ENCODE data around the gene ATXN2L. TPM values are rescaled to one million over a fixed set of nuclear protein-coding genes. Genes with fewer than 3 reads are reported as not detected.
"Not testable (repeated sequence)": the region's sequence is repeated elsewhere in the genome, so short reads cannot be mapped to it uniquely, and the experiment has no call there.

Gene ATXN2L
- polyA plus RNA-seq, 1 donor from 2014 or later: 35.9 TPM

DNA sequence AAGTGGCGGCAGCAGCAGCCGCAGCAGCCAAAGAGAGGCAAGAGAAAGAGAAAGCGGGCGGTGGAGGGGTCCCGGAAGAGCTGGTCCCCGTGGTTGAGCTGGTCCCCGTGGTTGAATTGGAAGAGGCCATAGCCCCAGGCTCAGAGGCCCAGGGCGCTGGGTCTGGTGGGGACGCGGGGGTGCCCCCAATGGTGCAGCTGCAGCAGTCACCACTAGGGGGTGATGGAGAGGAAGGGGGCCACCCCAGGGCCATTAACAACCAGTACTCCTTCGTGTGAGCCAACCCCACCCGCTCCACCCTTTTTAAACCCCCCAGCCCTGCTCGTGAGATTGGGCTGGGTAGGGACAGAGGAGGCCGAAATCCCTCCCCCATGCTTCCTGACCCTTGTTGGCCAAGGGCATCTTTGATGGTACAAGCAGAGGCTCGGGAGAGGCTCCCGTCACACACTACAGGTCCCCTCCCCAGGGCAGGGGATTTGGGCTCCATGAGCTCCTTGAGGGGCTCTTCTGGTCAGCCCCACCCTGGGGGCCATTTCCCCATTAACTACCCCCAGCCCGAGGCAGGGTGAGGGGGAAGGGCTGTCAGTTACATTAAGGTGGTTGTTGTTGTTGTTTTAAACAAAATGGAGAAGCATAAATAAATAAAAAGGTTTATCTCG lies 50.9 kb downstream of the ATXN2L start:
- Mint-ChIP-seq H3K4me1 (peaks cover 0 to 5% (median 0%) of the 10 kb centered on the region in 3 donors), H3K27me3 (no peaks in the 10 kb centered on the region), H3K27ac (peak overlapping the region in 2 of 3 donors; percentile 45 to 59), H3K4me3 (peak overlapping the region in 1 of 4 donors; percentile 23), H3K9me3 (no peaks in the 10 kb centered on the region), H3K36me3 (peaks cover 2% of the 10 kb centered on the region)

DNA sequence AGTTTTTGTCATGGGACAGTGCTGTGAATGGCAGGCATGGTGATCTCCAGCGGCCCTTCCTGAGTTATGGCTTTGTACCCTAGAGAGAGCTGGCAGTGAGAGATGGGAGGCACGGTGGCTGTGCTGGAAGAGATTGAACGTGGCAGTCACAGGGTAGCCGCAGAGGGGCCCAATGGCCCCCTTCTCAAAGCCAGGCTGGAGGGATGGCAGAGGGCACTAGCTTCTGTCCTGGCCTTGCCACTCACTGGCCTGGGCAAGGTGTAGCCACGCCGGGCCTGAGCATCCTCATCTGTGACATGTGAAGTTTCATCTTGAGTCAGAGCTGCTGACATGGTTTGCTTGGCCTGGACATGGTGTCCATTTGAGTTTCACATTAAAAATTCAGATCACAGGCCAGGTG lies 51.6 kb downstream of the ATXN2L start:
- no peak overlapping the region for H3K27ac Mint-ChIP-seq
- H3K9me3 Mint-ChIP-seq: no peaks in the 10 kb centered on the region
- H3K36me3 Mint-ChIP-seq: peaks cover 2% of the 10 kb centered on the region
- no peak overlapping the region for H3K4me3 Mint-ChIP-seq
- H3K4me1 Mint-ChIP-seq: peaks cover 0 to 5% (median 0%) of the 10 kb centered on the region in 3 donors
- H3K27me3 Mint-ChIP-seq: no peaks in the 10 kb centered on the region

DNA sequence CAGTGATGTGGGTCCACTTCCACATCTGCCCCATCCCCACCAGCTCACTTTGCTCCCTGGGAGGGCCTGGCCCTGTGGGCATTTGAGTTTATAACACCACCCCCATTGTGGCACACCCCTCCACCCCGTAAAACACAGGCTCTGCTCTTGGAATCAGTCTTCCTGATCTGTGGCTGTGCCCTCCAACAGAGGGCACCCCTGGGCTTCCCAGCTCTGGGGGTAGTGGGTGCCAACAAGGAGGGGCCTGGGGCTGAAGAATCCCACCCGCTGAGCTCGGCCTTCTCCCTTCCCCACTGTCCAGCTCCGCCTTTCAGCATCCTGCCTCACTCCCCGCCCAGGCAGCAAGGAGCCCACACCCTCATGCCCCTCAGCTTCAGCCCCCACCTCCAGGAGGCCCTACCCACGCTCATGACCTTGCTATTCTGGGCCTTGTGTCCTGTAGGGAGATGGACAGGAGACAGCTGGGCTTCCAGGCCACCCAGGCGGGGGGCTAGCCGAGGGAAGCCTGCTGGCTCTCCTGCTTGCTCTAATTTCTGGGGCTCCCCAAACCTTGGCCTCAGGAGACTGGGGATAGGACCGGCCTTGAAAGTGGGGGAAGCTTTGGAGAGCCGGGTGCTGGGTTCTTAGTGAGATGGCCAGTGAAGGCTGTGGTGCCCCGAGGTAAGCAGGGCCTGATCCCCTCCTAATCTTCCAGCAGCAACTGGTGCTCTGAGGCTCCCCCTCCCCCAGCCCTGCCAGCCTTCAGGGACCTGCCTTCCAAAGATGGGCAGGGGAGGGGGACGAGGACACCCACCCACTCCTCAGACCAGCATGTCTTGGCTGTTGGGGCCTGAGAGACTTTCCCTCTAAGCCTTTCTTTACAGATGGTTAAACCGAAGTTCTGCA lies 52.6 kb downstream of the ATXN2L start:
- no peak overlapping the region for H3K27ac Mint-ChIP-seq
- H3K27me3 Mint-ChIP-seq: no peaks in the 10 kb centered on the region
- no peaks in the 10 kb centered on the region for H3K36me3 Mint-ChIP-seq
- no peak overlapping the region for H3K4me3 Mint-ChIP-seq
- peaks cover 0 to 5% (median 0%) of the 10 kb centered on the region in 3 donors for H3K4me1 Mint-ChIP-seq
- H3K9me3 Mint-ChIP-seq: no peaks in the 10 kb centered on the region

DNA sequence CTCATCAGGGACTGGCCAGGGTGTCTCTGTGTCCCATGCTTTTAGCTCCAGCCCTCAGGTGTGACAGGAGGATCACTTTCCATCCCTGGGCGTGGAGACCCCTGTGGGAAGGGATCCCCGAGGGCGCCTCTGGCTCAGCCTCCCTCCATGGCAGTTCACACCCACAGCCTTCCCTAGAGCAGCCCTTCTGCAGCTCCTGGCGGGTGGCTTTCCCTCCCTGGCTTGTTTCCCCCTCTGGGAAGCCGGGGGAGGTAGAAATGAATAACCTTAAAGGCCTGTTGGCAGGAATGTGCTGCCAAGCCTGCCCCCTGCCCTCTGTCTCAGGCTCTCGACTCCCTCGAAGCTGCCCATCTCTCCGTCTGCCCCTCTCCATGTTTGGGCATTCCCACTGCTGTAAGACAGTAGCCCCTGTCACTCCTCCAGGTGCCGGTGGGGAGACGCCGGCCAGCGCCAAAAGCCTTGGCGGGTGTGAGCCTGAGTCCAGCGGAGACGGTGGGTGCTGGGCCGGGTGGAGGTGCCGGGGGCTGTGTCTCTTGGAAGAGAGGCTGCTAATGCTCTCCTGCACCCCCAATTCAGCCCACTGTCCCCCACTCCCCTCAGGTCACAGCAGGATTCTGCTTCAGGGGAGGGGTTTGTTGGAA lies 53.3 kb downstream of the ATXN2L start:
- Mint-ChIP-seq H3K27ac (no peak overlapping the region), H3K9me3 (no peaks in the 10 kb centered on the region), H3K36me3 (no peaks in the 10 kb centered on the region), H3K4me3 (peak overlapping the region in 1 of 4 donors; percentile 23), H3K4me1 (peaks cover 0 to 8% (median under 1%) of the 10 kb centered on the region in 3 donors), H3K27me3 (peaks cover 4% of the 10 kb centered on the region)

DNA sequence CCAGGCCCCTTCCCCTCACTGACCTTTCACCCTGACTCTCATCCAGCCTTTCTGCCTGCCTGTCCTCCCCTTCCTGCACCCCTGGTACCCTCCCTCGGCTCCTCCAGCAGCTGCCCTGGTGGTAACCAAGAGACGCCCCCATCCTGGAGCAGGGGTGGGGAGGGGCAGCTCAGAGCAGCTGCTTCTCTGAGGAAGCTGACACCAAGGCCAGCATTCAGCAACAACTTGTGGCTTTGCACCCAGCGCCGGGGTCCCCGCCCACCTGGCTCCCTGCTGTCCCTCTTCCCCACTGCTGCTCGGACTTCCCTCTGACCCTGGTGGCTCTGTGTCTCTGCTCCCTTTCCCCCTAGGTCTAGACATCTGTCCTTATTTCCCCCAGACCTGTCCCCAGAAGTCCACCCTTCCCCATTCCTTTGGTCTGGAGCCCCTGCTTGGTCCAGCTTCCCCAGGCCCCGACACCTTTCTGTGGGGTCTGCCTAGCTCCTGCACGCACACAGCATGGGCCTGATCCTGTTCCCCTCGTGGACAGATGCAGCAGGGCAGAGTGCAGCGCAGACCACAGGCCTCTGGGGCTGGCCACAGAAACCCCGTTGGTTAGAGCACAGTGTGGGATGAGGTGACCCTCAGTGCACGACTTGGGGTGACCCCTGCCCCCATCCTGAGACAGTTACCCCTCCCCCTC lies 54.3 kb downstream of the ATXN2L start:
- Mint-ChIP-seq H3K27me3 (peaks cover 6% of the 10 kb centered on the region), H3K4me3 (peak overlapping the region in 2 of 4 donors; percentile 5 to 23), H3K4me1 (peaks cover 0 to 8% (median 2%) of the 10 kb centered on the region in 3 donors), H3K36me3 (no peaks in the 10 kb centered on the region), H3K9me3 (no peaks in the 10 kb centered on the region), H3K27ac (no peak overlapping the region)

DNA sequence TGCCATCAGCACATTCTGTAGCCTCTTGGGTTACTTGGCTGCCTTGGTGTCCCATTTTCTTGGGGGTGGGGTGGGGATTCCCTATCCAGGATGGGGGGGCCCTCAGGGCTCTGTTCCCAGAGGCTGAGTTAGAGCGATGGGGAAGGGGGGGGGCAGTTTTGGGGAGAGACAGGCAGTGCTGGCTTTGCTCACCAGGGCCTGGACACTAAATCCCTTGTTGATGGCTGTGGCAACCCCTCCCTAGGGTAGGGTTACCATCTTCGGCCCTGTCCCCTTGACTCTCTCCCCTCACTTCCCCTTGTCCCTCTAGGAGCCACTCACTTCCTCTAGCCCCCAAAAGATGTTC lies 54.8 kb downstream of the ATXN2L start:
- H3K27me3 Mint-ChIP-seq: peaks cover 6% of the 10 kb centered on the region
- no peaks in the 10 kb centered on the region for H3K36me3 Mint-ChIP-seq
- no peaks in the 10 kb centered on the region for H3K9me3 Mint-ChIP-seq
- no peak overlapping the region for H3K4me3 Mint-ChIP-seq
- no peak overlapping the region for H3K27ac Mint-ChIP-seq
- peaks cover 0 to 8% (median 2%) of the 10 kb centered on the region in 3 donors for H3K4me1 Mint-ChIP-seq

DNA sequence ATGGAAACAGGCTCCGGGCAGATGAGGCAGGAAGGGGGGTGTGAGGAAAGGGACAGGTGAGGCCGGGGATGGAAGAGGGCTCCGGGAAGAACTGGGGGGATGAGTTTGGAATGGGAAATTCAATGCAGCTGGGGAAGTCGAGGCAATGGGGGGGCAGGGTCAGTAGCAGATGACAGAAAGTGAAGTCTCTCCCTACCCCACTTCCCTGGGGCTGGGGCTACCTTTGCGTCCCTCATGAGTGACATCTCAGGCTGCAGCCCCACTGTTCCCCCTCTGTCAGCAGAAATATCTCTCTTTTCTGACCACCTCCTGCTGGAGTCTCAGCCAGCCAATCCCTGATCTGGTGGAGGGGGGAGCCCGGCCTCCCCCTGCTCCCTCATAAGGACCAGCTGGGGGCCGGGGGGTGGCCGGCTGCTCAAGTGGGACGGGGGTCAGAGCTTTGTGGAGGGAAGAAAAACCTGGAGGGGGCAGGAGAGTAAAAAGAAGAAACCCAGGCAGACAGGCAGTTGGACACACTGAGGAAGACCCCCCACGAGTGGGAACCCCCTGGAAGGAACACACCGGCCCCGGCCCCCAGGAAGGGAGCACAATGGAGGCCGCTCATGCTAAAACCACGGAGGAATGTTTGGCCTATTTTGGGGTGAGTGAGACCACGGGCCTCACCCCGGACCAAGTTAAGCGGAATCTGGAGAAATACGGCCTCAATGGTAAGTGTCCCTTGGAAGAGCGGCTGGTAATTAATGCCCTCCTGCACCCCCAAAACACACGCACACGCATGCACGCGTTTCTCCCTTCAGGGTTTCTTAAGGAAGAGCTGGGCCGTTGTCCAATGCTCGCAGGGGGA lies 55.5 kb downstream of the ATXN2L start, which contains the start of gene ATP2A1:
ATP2A1 (plus strand) TSS at position 406 of the 844 bp plus-strand sequence; CDS start at position 590, 184 bp downstream.
- Mint-ChIP-seq H3K27me3 (peaks cover 6% of the 10 kb centered on the region), H3K4me1 (peaks cover 0 to 8% (median 2%) of the 10 kb centered on the region in 3 donors), H3K9me3 (no peaks in the 10 kb centered on the region), H3K36me3 (no peaks in the 10 kb centered on the region), H3K4me3 (peak within 1 kb of the TSS; percentile 79 to 94 (median 91)), H3K27ac (peak within 1 kb of the TSS in 1 of 3 donors; percentile 65)

DNA sequence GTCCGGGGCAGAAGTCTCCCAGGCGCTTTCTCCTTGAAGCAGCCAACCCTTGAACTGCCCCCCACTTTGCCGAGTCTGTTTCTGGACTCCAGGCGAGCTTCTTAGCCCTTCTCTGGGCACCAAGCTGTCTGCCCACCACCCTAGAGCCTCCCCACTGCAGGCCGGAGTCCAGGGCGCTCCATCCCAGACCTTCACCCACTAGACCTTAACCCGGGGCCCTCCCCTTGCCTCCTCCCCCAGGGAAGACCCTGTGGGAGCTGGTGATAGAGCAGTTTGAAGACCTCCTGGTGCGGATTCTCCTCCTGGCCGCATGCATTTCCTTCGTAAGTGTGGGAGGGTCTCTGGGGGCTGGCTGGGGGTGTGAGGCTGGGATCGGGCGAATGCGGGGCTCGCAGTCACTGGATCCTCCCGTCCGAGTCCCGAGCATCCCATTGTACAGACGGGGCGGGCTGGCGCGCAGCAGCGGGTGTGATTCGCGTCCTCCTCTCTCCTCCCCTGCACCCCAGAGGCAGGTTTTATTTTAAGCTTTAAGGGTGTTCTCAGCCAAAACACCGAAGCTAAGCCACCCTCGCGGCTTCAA lies 56.6 kb downstream of the ATXN2L start:
- Mint-ChIP-seq H3K27me3 (peaks cover 6% of the 10 kb centered on the region), H3K4me3 (peak overlapping the region; percentile 79 to 94 (median 91)), H3K4me1 (peaks cover 0 to 3% (median 2%) of the 10 kb centered on the region in 3 donors), H3K9me3 (no peaks in the 10 kb centered on the region), H3K27ac (peak overlapping the region in 2 of 3 donors; percentile 46 to 65), H3K36me3 (no peaks in the 10 kb centered on the region)

DNA sequence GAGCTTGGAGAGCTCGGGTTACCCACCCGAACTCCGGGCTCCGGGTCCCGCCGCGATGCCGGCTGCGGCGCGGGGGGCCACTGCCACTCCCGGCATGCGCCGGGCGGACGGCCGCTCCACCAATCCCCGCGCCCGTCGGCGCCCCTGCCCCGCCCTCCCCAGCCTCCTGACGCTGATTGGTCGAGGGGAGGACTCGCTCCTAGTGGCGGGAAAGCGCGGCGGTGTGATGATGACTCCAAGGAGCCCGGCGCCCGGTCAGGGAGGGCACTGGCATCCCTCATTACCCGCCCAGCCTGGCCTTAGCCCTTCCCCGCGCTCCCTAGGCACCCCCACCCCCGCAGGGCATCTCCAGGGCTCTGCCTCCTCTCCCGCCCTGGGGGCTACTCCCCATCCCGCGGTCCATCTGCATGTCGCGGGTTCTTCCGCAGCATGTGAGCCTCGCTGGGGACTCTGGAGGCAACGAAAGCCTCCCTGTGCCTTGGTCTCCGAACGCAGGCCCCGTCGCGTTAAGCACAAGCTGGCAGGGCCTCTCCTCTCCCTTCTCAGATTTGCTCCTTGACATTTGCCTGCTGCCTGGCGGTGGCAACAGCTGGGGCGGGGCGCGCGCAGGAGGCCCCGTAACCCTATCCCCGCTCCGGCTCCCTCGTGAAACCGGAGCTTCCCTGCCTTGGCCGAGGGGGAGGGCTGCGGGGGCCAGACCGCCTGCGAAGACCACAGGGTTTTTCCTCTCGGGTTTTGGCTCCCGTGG lies 57.2 kb downstream of the ATXN2L start:
- peak overlapping the region; percentile 79 to 94 (median 91) for H3K4me3 Mint-ChIP-seq
- H3K9me3 Mint-ChIP-seq: no peaks in the 10 kb centered on the region
- peaks cover 6% of the 10 kb centered on the region for H3K27me3 Mint-ChIP-seq
- H3K36me3 Mint-ChIP-seq: no peaks in the 10 kb centered on the region
- peak overlapping the region in 1 of 3 donors; percentile 46 for H3K27ac Mint-ChIP-seq
- peaks cover 0 to 3% (median 2%) of the 10 kb centered on the region in 3 donors for H3K4me1 Mint-ChIP-seq

DNA sequence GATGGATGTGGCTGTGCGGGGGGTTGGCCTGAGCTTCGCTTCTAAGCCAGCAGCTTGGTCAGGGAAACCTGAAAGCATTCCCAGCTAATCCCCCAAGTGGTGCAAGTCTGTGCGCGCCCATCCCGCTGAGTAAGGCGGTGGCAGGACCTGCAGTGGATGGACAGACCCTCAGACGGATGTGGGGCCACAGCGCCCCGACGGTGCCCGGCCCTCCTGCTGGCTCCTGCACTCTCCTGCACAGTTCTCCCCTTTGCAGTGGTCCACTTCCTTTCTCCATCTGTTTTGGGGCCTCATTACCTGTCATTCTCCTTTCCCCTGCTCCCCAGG lies 57.8 kb downstream of the ATXN2L start:
- H3K27me3 Mint-ChIP-seq: peaks cover 6% of the 10 kb centered on the region
- H3K4me1 Mint-ChIP-seq: peaks cover 0 to 3% (median 2%) of the 10 kb centered on the region in 3 donors
- no peak overlapping the region for H3K27ac Mint-ChIP-seq
- H3K9me3 Mint-ChIP-seq: no peaks in the 10 kb centered on the region
- H3K4me3 Mint-ChIP-seq: peak overlapping the region; percentile 79 to 88 (median 85)
- no peaks in the 10 kb centered on the region for H3K36me3 Mint-ChIP-seq

DNA sequence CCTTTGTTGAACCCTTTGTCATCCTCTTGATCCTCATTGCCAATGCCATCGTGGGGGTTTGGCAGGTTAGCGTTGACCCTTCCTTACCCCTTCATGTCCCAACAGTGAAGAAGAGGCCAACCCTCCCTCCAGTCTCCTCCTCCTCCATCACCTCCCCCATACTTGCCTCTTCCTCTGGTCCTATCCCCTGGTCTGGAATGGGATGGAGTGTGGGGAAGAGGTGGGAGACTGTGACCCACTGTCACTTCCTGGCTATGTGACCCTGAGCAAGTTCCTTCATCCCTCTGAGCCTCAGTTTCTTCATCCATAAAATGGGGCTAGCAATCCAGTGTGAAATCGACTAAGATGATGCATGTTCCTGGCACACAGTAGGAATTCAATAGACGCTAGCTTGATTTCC lies 58.2 kb downstream of the ATXN2L start:
- Mint-ChIP-seq H3K27me3 (peaks cover 6% of the 10 kb centered on the region), H3K4me3 (peak overlapping the region; percentile 35 to 85 (median 68)), H3K9me3 (no peaks in the 10 kb centered on the region), H3K36me3 (no peaks in the 10 kb centered on the region), H3K27ac (no peak overlapping the region), H3K4me1 (peaks cover 0 to 3% (median 2%) of the 10 kb centered on the region in 3 donors)

DNA sequence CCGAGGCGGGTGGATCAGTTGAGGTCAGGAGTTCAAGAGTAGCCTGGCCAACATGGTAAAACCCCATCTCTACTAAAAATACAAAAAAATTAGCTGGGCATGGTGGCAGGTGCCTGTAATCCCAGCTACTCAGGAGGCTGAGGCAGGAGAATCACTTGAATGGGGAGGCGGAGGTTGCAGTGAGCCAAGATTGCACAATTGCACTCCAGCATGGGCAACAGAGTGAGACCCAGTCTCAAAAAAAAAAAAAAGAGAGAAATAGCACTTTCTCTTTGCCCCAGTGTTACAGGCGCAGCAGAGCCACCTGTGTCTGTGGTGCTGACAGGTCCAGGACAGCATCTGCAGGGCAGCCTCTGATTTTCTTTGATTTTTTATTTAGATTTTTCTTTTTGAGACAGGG lies 58.8 kb downstream of the ATXN2L start:
- not testable (repeated sequence) for H3K4me1 Mint-ChIP-seq, H3K27me3 Mint-ChIP-seq, H3K27ac Mint-ChIP-seq, H3K9me3 Mint-ChIP-seq, H3K36me3 Mint-ChIP-seq
- peak overlapping the region in 2 of 4 donors; percentile 35 to 45 for H3K4me3 Mint-ChIP-seq

DNA sequence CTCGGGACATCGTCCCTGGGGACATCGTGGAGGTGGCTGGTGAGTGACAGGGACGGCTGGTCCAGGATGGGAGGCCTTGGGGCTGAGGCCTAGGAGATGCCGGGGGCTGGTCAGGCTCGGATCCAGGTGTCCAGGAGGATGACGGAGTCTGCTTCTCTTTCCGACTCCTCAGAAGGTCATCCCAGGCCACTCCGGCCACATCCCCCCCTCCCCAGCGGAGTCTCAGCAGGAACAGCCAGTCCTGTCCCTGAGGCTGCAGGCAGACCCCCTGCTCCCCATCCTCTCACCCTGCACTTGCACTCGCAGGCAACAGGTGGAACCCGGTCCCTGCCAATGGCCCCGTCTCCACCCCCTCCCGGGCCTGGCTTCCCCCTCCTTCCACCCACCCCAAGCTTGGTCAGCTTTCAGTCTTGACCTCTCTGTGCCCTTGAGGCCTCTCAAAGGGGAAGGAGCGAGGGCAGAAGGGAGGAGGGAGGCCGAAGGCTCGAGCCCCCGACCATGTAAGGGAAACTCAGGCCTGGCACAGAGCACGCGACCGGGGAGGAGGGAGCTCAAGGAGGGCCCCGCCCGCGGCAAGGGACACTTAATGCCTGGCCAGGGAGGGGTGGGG lies 59.9 kb downstream of the ATXN2L start:
- no peaks in the 10 kb centered on the region for H3K9me3 Mint-ChIP-seq
- H3K27me3 Mint-ChIP-seq: peaks cover 6% of the 10 kb centered on the region
- no peaks in the 10 kb centered on the region for H3K36me3 Mint-ChIP-seq
- H3K27ac Mint-ChIP-seq: no peak overlapping the region
- H3K4me1 Mint-ChIP-seq: peaks cover 0 to 3% (median 2%) of the 10 kb centered on the region in 3 donors
- H3K4me3 Mint-ChIP-seq: no peak overlapping the region

Data from IgD-negative memory B cell (primary cell).